Measurements from ENCODE around the gene AMBRA1. TPM values are rescaled to one million over a fixed set of nuclear protein-coding genes. Genes with fewer than 3 reads are reported as not detected.

Gene AMBRA1
- total RNA-seq, 1 donor from 2014 or later = 25.1 TPM

GRCh38 chr11:46498968-46499367, 94.9 kb downstream of the AMBRA1 start:
- Mint-ChIP-seq H3K9me3 (ENCODE audit: low read depth) (no peaks in the 10 kb centered on the region), H3K27ac (ENCODE audit: unreplicated experiment) (no peak overlapping the region), H3K4me3 (ENCODE audit: unreplicated experiment) (no peak overlapping the region), H3K36me3 (ENCODE audit: low read depth) (no peaks in the 10 kb centered on the region), H3K27me3 (ENCODE audit: low read depth) (no peaks in the 10 kb centered on the region), H3K4me1 (ENCODE audit: low read depth) (no peaks in the 10 kb centered on the region)
- DNase-seq (ENCODE audit: low spot score) = no peak
- TF ChIP-seq, protein P1, sequence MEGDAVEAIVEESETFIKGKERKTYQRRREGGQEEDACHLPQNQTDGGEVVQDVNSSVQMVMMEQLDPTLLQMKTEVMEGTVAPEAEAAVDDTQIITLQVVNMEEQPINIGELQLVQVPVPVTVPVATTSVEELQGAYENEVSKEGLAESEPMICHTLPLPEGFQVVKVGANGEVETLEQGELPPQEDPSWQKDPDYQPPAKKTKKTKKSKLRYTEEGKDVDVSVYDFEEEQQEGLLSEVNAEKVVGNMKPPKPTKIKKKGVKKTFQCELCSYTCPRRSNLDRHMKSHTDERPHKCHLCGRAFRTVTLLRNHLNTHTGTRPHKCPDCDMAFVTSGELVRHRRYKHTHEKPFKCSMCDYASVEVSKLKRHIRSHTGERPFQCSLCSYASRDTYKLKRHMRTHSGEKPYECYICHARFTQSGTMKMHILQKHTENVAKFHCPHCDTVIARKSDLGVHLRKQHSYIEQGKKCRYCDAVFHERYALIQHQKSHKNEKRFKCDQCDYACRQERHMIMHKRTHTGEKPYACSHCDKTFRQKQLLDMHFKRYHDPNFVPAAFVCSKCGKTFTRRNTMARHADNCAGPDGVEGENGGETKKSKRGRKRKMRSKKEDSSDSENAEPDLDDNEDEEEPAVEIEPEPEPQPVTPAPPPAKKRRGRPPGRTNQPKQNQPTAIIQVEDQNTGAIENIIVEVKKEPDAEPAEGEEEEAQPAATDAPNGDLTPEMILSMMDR (IDR thresholded peaks at IDR 0.05) = no peak

GRCh38 chr11:46498179-46498578, 95.6 kb downstream of the AMBRA1 start:
- H3K27ac Mint-ChIP-seq (ENCODE audit: unreplicated experiment) = no peak overlapping the region
- peaks cover 4% of the 10 kb centered on the region for H3K4me1 Mint-ChIP-seq (ENCODE audit: low read depth)

GRCh38 chr11:46497498-46497897, 96.3 kb downstream of the AMBRA1 start:
- Mint-ChIP-seq H3K4me1 (ENCODE audit: low read depth) (peaks cover 6% of the 10 kb centered on the region), H3K36me3 (ENCODE audit: low read depth) (no peaks in the 10 kb centered on the region), H3K4me3 (ENCODE audit: unreplicated experiment) (no peak overlapping the region), H3K27ac (ENCODE audit: unreplicated experiment) (no peak overlapping the region), H3K9me3 (ENCODE audit: low read depth) (no peaks in the 10 kb centered on the region), H3K27me3 (ENCODE audit: low read depth) (no peaks in the 10 kb centered on the region)
- TF ChIP-seq, protein P1 (IDR thresholded peaks at IDR 0.05) = no peak
- DNase-seq (ENCODE audit: low spot score) = no peak

More at GRCh38 chr11:46498179-46498578, 95.6 kb downstream of the AMBRA1 start:
- Mint-ChIP-seq H3K9me3 (ENCODE audit: low read depth) (no peaks in the 10 kb centered on the region), H3K36me3 (ENCODE audit: low read depth) (no peaks in the 10 kb centered on the region), H3K27me3 (ENCODE audit: low read depth) (no peaks in the 10 kb centered on the region), H3K4me3 (ENCODE audit: unreplicated experiment) (no peak overlapping the region)
- TF ChIP-seq, protein P1 (IDR thresholded peaks at IDR 0.05) = no peak
- no peak for DNase-seq (ENCODE audit: low spot score)

GRCh38 chr11:46493791-46494190, 100.0 kb downstream of the AMBRA1 start:
- Mint-ChIP-seq H3K27me3 (ENCODE audit: low read depth) (no peaks in the 10 kb centered on the region), H3K4me1 (ENCODE audit: low read depth) (peaks cover 14% of the 10 kb centered on the region), H3K9me3 (ENCODE audit: low read depth) (no peaks in the 10 kb centered on the region), H3K36me3 (ENCODE audit: low read depth) (peaks cover 3% of the 10 kb centered on the region), H3K4me3 (ENCODE audit: unreplicated experiment) (no peak overlapping the region), H3K27ac (ENCODE audit: unreplicated experiment) (no peak overlapping the region)
- TF ChIP-seq, protein P1 (IDR thresholded peaks at IDR 0.05) = no peak
- DNase-seq (ENCODE audit: low spot score) = no peak

DNA sequence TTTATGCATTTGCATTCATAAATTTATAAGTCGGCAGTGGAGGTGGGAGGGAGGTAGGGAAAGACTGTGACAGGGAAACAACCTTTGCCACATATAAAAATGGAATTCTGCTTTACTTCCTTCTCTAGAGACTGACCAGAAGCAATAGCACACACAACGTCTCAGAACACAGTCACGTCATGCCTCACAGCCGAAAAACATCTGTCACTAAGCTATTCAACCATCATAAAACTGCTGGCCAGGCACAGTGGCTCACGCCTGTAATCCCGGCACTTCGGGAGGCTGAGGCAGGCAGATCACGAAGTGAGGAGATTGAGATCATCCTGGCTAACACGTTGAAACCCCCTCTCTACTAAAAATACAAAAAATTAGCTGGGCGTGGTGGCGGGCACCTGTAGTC, 101.3 kb downstream of the AMBRA1 start:
- no peak for DNase-seq (ENCODE audit: low spot score)
- H3K36me3 Mint-ChIP-seq (ENCODE audit: low read depth) = peaks cover 3% of the 10 kb centered on the region
- no peak overlapping the region for H3K27ac Mint-ChIP-seq (ENCODE audit: unreplicated experiment)
- H3K4me1 Mint-ChIP-seq (ENCODE audit: low read depth) = peaks cover 14% of the 10 kb centered on the region
- no peaks in the 10 kb centered on the region for H3K27me3 Mint-ChIP-seq (ENCODE audit: low read depth)
- TF ChIP-seq, protein P1 (IDR thresholded peaks at IDR 0.05) = no peak
- no peaks in the 10 kb centered on the region for H3K9me3 Mint-ChIP-seq (ENCODE audit: low read depth)
- H3K4me3 Mint-ChIP-seq (ENCODE audit: unreplicated experiment) = no peak overlapping the region

Measured in chondrocyte (in vitro differentiated cells).